Activated CD8-positive, alpha-beta T cell treated with anti-CD3 and anti-CD28 coated beads, Interleukin-2, amount 10 ng/mL, durations not matched to agents 7 days and 5 days (primary cell): ENCODE measurements around the gene RTL10. TPM values are rescaled to one million over a fixed set of nuclear protein-coding genes. Genes with fewer than 3 reads are reported as not detected.

Experiments used
- ATAC-seq: fragments of 150-1000 bp; cut with Tn5 transposase; one replicate; pipeline ENCODE4 v1.10.0; 2021; ENCODE audit warnings: moderate library complexity
- CTCF ChIA-PET: fragments of 350-600 bp; sonication (Branson Sonifier 250); formaldehyde crosslinking; loops from one replicate; lab custom pipeline; 2021; ENCODE audit warnings: antibody characterized with exemption; lab: Charles Lee
- POLR2A ChIA-PET: fragments of 350-600 bp; sonication (Branson Sonifier 250); formaldehyde crosslinking; loops from one replicate; lab custom pipeline; 2021; ENCODE audit warnings: antibody characterized with exemption; lab: Charles Lee
- DNase-seq: peaks from one replicate; pipeline ENCODE4 v3.0.0-alpha.2; 2020
- H3K27ac Mint-ChIP-seq: one replicate; pipeline ENCODE4 v1.8.0; 2021; ENCODE audit warnings: mild to moderate bottlenecking, mixed read lengths
- H3K27me3 Mint-ChIP-seq: one replicate; pipeline ENCODE4 v1.8.0; 2021; ENCODE audit warnings: low read depth, mixed read lengths
- H3K36me3 Mint-ChIP-seq: one replicate; pipeline ENCODE4 v1.8.0; 2021; ENCODE audit warnings: low read depth, mixed read lengths
- H3K4me1 Mint-ChIP-seq: one replicate; pipeline ENCODE4 v1.8.0; 2021; ENCODE audit warnings: low read depth, mixed read lengths
- H3K4me3 Mint-ChIP-seq: one replicate; pipeline ENCODE4 v1.8.0; 2021; ENCODE audit warnings: mild to moderate bottlenecking, mixed read lengths
- H3K9me3 Mint-ChIP-seq: one replicate; pipeline ENCODE4 v1.8.0; 2022; ENCODE audit warnings: mixed read lengths; ENCODE audit not compliant: insufficient read depth
- total RNA-seq, 2 experiments: library from RNA; stranded (reverse); gene quantifications; one replicate each; pipeline ENCODE4 v1.2.3, GENCODE V29; 2021

Gene RTL10
- total RNA-seq, 2 experiments from 2014 or later: 16.1 to 17.0 TPM

DNA sequence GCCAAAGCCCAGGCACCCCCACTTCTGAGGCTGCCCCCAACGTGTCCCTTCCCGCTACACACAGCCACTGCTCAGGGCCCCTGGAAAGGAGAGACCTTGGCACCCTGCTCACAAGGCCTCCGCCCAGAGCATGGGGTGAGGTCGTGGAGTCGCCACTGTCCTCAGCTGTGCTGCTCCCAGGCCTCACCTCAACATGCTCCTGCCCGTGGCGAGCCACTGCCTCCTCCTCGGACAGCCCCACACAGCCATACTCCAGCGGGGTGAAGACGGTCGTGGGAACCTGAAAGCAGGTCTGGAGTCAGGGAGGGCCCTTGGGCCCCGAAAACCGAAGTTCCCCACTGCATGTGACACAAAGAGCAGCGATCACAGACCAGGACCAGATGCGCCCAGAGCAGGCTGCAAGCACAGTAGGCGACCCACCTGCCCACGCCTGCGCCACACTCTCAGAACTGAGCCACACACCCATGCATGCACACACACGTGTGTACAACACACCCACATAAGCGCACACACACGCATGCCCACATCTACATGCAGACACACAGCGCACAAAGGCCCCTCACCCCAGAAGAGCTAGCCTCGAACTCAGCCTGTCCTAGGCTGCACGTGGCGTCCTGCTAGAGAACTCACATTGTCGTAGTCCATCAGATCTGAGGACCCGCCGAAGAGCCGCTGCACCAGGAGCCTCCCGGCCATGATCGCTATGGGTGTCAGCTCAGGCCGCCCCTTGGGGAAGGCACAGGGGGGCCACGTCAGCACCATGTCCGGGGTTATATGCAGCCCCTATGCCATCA is 25.5 kb upstream of the RTL10 start:
- no peak for ATAC-seq
- peaks cover 2% of the 10 kb centered on the region for H3K4me1 Mint-ChIP-seq
- ChIA-PET CTCF (no interaction called here), POLR2A (no interaction called here)
- H3K9me3 Mint-ChIP-seq: no peaks in the 10 kb centered on the region
- H3K27ac Mint-ChIP-seq: no peak overlapping the region
- no peak overlapping the region for H3K4me3 Mint-ChIP-seq
- DNase-seq: no peak
- H3K36me3 Mint-ChIP-seq: no peaks in the 10 kb centered on the region
- H3K27me3 Mint-ChIP-seq: no peaks in the 10 kb centered on the region

DNA sequence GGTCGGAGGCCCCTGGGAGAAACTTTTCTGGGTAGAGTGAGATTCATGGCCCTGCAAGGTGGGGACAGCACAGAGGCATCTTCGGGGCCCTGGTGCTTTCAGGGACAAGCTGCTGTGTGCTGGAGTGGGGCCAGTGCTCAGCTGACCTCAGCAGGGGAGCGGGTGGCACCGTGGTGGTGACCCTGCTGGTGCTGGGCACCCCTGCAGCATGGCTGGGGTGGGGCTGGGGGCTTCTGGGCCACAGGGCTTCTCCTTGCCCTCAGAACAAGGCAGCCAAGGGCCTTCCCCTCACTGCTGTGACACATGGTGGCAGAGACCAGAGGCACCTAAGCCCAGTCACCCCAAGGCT is 24.9 kb upstream of the RTL10 start:
- no peak for DNase-seq
- no peaks in the 10 kb centered on the region for H3K9me3 Mint-ChIP-seq
- no peaks in the 10 kb centered on the region for H3K36me3 Mint-ChIP-seq
- ATAC-seq: no peak
- no peak overlapping the region for H3K4me3 Mint-ChIP-seq
- peaks cover 5% of the 10 kb centered on the region for H3K4me1 Mint-ChIP-seq
- no peak overlapping the region for H3K27ac Mint-ChIP-seq
- CTCF ChIA-PET: no interaction called here
- POLR2A ChIA-PET: no interaction called here
- H3K27me3 Mint-ChIP-seq: no peaks in the 10 kb centered on the region

DNA sequence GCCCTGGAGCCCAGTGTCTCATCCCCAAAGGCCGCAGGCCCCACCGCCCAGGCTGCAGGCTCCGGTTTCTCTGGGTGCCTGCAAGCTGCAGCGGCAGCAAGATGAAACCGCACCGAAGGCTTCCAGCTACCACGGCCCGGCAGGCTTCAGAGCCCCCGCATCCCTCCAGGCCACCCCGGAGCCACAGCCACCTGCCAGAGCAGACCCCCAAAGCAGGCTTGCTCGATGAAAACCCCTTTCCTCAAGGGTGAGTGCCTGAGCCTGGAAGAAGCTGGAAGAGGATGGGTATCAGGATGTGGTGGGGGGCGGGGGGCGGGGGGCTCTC is 24.5 kb upstream of the RTL10 start:
- Mint-ChIP-seq H3K9me3 (no peaks in the 10 kb centered on the region), H3K27ac (no peak overlapping the region), H3K36me3 (no peaks in the 10 kb centered on the region), H3K27me3 (no peaks in the 10 kb centered on the region), H3K4me3 (no peak overlapping the region), H3K4me1 (peaks cover 9% of the 10 kb centered on the region)
- ATAC-seq (no peak), DNase-seq (no peak)
- POLR2A ChIA-PET: interaction anchor here (1.1 kb wide), 1 partner anchor 24 kb away, joined by 3 read pairs; no protein-coding TSS in a partner anchor
- CTCF ChIA-PET: no interaction called here

DNA sequence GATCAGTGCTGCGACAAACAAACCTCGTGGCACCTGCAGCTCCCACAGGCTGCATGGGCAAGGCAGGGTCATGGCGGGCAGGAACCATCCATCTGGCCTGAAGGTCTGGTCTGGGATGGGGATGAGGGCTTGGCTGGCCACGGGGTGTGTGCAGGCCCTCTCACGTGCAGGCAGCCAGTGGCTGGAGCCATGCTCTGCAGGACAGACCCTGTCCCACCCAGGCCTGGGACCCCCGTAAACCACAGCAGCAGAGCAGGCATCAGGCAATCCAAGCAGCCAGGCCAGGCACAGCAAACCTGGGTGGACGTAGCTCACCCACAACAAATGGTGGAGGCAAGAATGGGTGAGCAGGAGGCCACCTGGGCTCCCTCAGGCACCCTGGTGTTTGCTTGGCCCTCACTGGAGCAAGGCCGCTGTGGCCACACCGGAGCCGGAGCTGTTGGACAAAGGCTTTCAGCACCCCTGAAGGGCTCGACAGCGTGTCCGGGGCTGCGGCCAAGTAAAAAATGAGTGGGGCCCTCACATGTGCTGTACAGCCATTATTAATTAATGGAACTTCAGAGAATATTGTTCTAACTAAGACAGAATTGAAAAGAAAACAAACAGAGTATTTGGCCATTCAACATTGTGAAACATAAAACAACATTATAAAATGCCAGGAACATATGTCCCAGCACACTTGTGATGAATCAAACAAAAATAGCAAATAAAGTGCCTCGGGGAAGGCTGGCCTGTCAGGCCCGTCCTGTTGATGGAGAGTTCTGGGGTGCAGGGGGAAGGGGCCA is 24.0 kb upstream of the RTL10 start:
- CTCF ChIA-PET: interaction anchor here (0.8 kb wide), 1 partner anchor 12 kb away, joined by 3 read pairs; no protein-coding TSS in a partner anchor
- Mint-ChIP-seq H3K4me3 (no peak overlapping the region), H3K36me3 (no peaks in the 10 kb centered on the region), H3K9me3 (no peaks in the 10 kb centered on the region), H3K27ac (no peak overlapping the region), H3K27me3 (no peaks in the 10 kb centered on the region), H3K4me1 (peaks cover 12% of the 10 kb centered on the region)
- DNase-seq (no peak), ATAC-seq (no peak)
- POLR2A ChIA-PET: interaction anchor here (1.1 kb wide), 1 partner anchor 23 kb away, joined by 3 read pairs; no protein-coding TSS in a partner anchor

DNA sequence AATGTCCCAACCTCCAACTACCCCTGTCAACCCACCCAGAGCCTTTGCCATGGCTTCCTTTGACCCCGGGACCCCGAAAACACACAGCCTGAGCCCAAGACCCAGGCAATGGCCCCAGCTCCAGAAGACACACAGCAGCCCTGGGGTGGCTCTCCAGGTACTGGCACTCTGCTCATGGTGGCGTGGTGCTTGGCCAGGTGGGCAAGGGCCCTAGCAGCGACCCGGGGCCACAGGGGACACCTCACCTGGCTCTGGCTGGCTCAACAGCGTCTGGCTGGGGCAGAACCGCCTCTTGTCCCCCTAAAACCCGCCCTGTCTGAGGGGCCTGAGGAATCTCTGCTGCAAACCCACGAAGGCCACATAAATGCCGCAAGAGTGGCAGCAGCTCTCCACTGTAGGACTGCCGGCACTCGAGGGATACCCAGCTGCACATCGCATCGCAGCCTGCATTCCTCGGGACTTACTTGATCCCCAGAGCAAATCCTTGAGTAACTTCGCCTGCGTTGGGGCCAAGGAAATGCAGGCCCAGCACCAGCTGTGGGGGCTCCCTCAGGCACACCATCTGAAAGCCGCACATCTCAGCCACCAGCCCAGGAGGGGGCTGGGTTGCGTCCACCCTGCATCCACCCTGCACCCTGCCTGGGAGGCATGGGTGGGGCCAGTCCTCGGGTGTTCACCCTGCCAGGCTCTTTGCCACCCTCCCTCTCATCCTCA is 23.1 kb upstream of the RTL10 start:
- Mint-ChIP-seq H3K27ac (peak overlapping the region; percentile 55), H3K9me3 (no peaks in the 10 kb centered on the region), H3K4me3 (no peak overlapping the region), H3K27me3 (no peaks in the 10 kb centered on the region), H3K36me3 (no peaks in the 10 kb centered on the region), H3K4me1 (peaks cover 12% of the 10 kb centered on the region)
- CTCF ChIA-PET: interaction anchor here (0.8 kb wide), 1 partner anchor 11 kb away, joined by 3 read pairs; no protein-coding TSS in a partner anchor
- DNase-seq: no peak
- no peak for ATAC-seq
- POLR2A ChIA-PET: interaction anchor here (1.1 kb wide), 1 partner anchor 22 kb away, joined by 3 read pairs; no protein-coding TSS in a partner anchor

DNA sequence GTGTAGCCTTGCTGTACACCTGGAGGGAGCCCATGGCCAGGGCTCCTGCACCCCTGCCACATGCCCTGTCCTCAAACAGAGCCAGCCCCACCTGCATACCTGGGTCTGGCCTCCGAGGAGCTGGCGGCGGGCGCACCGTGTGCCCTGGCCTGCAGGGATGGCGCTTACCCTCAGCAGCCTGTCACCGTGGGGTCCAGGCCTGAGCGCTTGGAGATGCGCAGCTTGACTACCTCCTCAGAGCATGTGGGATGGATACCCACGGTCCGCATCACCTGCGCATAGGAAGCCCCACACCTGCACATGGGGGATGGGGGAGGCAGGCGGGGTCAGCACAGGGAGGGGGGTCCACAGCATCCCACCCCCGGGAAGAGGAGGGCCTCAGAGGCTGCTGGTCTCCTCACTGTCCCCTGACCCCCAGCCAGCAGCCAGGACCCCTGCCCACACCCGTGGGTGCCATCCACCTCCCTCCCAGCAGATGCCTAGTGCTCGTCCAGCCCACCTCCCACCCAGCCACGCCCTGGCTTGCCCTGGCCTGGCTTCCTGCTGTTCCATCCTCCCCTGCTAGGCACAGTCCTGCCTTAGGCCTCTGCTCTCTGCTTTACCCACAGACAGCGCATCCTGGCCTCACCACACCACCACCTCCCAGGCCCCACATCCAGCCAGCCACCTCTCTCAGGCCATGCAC is 22.4 kb upstream of the RTL10 start:
- ChIA-PET CTCF (no interaction called here), POLR2A (no interaction called here)
- no peak for ATAC-seq
- no peaks in the 10 kb centered on the region for H3K27me3 Mint-ChIP-seq
- peaks cover 12% of the 10 kb centered on the region for H3K4me1 Mint-ChIP-seq
- peak overlapping the region; percentile 55 for H3K27ac Mint-ChIP-seq
- H3K9me3 Mint-ChIP-seq: no peaks in the 10 kb centered on the region
- no peak for DNase-seq
- H3K36me3 Mint-ChIP-seq: no peaks in the 10 kb centered on the region
- no peak overlapping the region for H3K4me3 Mint-ChIP-seq

DNA sequence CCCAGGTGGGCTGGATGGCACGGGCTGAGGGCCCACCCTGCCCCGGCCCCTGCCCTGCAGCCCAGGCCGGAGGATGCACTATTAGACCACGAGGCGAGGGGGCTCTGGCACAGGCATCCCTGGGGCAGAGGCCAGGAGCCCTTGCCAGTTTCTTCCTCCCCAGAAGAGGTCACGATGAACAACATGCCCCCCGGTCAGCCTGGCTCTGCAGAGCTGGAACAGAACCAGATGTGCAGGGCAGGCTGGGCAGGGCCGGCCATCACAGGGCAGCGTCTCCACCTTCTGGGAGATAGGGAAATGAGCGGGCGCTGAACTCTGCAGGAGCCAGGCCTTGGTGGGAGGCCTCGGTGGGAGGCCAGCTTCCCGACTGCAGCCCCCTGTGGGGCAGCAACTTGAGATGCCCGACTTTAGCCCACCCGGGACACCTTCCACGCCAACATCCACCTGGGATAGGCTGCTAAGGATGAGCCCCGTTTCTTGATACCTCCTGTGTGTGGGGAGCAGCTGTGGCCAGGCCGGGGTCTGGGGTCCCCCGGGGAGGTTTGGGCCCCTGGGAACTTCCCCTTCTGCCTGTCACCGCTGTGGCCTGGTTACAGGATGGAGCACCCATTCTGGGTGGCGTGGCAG is 21.8 kb upstream of the RTL10 start:
- DNase-seq (no peak), ATAC-seq (no peak)
- Mint-ChIP-seq H3K36me3 (no peaks in the 10 kb centered on the region), H3K27ac (no peak overlapping the region), H3K27me3 (no peaks in the 10 kb centered on the region), H3K9me3 (no peaks in the 10 kb centered on the region), H3K4me1 (peaks cover 12% of the 10 kb centered on the region), H3K4me3 (no peak overlapping the region)
- ChIA-PET CTCF (no interaction called here), POLR2A (interaction anchor here (2.1 kb wide), 1 partner anchor 10 kb away, joined by 8 read pairs; no protein-coding TSS in a partner anchor)

DNA sequence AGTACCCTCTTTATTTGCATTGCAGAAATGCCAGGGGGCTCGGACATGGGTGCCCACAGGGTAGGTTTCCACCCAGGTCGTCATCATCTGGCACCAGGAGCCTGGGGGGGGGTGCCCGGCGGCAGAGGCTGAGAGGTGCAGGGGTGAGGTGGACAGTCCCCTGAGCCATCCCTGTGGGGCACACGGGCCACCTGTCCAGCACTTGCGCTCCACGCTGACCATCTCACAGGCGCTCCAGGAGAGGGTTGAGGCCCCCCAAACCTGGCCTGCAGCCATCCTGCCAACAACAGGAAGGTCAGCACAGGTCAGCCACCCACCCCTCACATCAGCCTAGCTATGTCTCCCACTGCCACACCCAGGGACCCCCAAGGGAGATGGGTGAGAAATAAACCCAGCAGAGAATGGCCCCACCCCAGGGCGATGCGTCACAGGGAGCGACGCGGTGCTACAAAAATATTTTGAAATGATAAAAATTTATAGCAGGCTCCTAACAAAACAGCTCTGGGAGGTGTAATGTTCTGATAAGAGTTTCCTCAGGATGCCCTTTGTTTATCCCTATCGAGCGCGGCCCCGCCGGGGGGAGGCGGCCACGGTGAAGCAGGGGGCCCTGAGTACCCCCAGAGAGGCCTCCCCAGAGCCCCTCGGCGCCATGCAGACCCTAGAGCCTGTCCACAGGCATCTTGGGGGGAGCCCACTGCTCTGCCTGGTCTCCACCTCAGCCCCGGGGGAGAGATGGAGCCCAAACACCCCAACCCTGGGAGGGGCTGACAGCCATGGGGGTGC is 21.0 kb upstream of the RTL10 start:
- Mint-ChIP-seq H3K36me3 (no peaks in the 10 kb centered on the region), H3K9me3 (no peaks in the 10 kb centered on the region), H3K4me1 (peaks cover 12% of the 10 kb centered on the region), H3K27ac (no peak overlapping the region), H3K27me3 (no peaks in the 10 kb centered on the region), H3K4me3 (no peak overlapping the region)
- ChIA-PET POLR2A (interaction anchor here (2.0 to 2.1 kb wide), 2 partner anchors 11 to 20 kb away, joined by 6 to 8 read pairs; no protein-coding TSS in a partner anchor), CTCF (no interaction called here)
- DNase-seq (no peak), ATAC-seq (no peak)

DNA sequence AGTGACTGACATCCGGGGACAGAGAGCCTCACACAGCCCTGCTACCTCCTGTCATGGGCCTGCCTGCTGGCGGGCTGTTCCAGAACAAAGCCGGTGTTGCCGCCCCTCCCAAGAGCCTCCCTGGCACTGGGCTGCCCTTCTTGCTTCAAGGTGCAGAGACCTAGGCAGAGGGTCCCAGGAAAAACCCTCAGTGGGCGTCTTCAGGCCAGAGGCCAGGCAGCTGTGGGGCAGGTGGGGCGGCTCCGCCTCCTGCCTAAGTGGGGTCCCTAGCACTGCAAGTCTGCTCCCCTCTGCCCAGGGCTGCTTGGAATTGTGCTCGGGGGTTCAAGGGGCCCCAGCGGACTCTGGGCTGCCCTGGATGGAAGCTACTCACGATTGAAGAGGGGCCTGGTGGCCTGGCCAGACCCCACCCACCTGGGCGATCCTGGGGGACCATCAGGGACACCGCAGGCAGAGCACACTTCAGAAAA is 20.4 kb upstream of the RTL10 start:
- H3K4me1 Mint-ChIP-seq: peaks cover 12% of the 10 kb centered on the region
- no peak overlapping the region for H3K27ac Mint-ChIP-seq
- ATAC-seq (no peak), DNase-seq (no peak)
- POLR2A ChIA-PET: interaction anchor here (2.0 to 2.1 kb wide), 2 partner anchors 11 to 19 kb away, joined by 6 to 8 read pairs; no protein-coding TSS in a partner anchor
- H3K36me3 Mint-ChIP-seq: no peaks in the 10 kb centered on the region
- no peaks in the 10 kb centered on the region for H3K27me3 Mint-ChIP-seq
- H3K4me3 Mint-ChIP-seq: no peak overlapping the region
- CTCF ChIA-PET: interaction anchor here (0.8 to 0.9 kb wide), 2 partner anchors 19 to 119 kb away, joined by 3 read pairs; no protein-coding TSS in a partner anchor
- no peaks in the 10 kb centered on the region for H3K9me3 Mint-ChIP-seq
